GM18867 (cell line): ENCODE measurements around the gene SLC25A34.

ENCODE experiments used
- ATAC-seq: cut with Tn5 transposase; IDR thresholded peaks from one replicate; pipeline ENCODE4 v1.9.1; 2021; ENCODE audit warnings: mild to moderate bottlenecking, moderate library complexity; ENCODE audit not compliant: unreplicated experiment

SLC25A34 gene

GRCh38 chr1:15749399-15750291, 13.6 kb downstream of the SLC25A34 start:
- ATAC-seq = no peak

- ATAC-seq = no peak
Measured at GRCh38 chr1:15750924-15751323, 14.9 kb downstream of the SLC25A34 start.

GRCh38 chr1:15751717-15752116, 15.7 kb downstream of the SLC25A34 start:
- no peak for ATAC-seq

DNA sequence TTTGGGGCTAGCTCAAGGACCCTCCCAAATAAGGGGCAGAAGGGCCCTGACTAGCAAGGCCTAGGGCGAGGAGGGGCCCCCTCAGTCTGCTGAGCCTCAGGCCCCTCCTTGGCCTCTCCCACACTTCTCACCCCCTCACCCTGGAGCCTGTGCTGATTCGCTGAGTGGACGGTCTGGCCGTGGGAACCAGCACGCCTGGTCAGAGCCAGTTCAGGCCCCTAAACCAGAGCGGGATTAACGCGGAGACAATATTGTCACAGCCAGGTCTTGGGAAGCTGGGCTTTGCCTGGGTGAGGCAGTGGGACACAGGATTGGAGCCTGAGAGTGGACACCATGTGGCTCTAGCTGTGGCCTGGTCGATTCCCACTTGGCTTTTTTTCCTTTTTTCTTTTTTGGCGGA, 17.7 kb downstream of the SLC25A34 start:
- ATAC-seq = no peak

DNA sequence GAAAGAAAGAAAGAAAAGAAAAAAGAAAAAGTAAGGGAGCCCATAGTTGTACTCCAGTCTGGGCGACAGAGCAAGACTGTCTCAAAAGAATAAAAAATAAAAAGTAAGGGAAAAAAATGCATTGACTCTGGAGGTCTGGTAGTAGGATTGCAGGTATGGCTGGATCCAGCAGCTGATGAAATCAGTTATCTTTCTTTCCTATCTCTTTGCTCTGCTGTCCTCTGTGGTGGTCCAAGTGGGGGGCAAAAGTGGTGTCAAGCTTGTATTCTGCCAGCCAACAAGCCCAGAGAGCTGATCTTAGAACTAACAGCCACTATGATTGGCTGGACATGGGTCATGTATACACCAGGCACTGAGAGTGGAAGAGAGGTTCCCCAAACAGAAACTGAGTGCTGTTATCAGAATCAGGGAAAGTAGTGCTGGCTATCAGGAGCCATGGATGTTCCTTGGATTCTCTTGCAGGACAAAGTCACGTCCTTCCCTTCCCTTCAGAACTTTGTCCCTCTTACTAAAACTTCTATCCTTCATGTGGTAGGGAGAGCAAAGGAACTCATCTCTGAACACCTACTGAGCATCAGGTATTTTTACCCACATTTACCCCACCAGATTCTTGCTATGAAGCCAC, 19.1 kb downstream of the SLC25A34 start:
- no peak for ATAC-seq

GRCh38 chr1:15755646-15756040, 19.6 kb downstream of the SLC25A34 start:
- ATAC-seq = no peak

DNA sequence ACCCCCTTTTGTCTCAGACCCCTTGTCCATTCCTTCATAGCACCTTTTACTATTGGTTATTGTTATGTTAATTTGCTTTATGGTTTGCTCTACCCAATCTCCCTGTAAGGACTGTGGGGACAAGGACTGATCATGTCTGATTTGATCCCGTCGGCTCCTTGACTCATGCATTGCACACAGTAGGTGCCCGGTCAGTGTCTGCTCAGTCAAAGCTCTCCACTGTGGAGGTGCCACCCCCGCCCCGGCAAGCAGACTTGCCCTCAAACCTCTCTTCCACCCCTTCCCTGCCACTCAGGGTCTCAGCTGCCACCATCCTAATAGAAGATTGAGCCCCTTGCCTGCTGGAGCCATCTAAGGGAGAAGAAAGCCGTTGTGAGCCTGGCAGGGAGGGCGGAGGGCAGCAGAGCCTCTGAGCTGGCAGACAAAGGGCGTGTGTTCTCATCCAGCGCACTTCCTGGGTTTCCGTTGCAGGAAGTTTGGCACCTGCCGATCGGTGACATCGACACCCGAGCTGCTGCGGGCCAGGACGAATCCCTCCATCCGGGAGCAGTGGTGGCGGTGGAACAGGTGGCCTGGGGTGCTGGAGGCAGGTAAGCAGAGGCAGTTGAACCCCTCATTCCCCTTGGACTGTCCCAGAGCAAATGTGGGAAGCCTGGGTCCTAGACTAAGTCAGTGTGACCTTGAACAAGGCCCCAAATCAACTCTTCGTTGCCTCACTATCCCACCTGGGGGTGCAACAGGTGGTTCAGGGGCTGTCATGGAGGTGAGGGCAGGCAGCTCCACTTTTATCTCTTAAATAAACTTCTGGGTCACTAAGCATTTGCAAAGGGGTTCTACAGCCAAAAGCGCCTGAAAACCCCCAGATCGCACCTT, 20.3 kb downstream of the SLC25A34 start:
- no peak for ATAC-seq

DNA sequence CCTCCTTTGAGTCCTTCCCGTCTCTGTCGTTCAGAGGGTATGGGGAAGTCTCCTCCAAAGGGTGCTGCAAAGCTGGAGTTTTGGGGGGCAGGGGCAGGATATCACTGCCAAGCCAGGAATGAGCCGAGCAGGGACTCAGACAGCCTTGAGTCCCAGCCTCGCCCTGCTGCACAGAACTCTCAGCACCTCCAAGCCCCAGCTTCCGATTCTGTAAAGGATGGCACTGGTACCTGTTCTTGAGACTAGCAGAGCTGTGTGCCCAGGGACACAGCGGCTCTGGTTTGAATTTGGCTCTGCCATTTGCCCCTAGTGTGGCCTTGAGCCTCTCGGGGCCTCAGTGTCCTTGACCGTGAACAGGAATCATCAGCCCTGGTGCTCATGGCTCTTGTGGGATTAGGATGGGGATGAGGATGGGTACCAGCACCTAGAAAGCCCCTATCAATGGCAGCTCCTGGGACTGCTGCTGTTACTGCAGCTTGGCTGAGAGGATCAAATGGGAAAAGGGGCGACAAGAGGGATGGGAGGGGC, 21.0 kb downstream of the SLC25A34 start:
- no peak for ATAC-seq

DNA sequence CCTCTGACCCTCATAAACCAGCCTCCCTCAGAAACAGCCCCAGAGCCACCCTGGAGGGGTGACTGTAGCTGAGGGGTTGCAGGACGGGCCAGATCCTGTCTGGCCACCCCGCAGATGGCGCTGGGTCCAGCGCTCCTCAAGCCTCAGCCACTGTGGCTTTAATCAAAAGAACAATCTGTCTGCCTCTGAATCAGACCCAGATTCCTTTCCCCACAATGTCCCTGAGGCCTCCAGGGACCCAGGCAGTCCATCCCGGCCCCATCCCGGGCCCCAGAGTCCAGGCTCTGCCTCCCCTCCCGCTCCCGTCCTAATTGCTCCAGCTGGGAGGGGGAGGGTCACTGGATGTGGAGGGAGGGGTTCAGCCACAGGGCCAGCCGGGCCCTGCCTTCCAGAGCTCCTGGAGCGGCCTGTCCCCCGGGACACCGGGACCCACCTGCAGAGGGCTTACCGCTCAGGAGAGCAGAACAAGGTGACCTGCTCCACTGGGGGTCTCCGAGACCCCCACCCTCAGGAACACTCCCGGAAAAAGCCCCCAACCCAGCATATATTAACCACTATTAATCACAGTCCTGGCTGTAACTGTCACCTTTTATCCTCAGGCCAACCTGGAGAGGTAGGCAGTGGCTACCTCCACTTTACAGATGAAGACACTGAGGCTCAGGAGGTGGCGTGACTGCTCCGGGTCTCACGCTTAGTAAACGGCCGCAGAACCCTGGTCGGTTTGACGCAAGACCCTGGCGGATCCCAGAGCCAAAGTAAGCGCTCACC, 21.7 kb downstream of the SLC25A34 start:
- no peak for ATAC-seq

DNA sequence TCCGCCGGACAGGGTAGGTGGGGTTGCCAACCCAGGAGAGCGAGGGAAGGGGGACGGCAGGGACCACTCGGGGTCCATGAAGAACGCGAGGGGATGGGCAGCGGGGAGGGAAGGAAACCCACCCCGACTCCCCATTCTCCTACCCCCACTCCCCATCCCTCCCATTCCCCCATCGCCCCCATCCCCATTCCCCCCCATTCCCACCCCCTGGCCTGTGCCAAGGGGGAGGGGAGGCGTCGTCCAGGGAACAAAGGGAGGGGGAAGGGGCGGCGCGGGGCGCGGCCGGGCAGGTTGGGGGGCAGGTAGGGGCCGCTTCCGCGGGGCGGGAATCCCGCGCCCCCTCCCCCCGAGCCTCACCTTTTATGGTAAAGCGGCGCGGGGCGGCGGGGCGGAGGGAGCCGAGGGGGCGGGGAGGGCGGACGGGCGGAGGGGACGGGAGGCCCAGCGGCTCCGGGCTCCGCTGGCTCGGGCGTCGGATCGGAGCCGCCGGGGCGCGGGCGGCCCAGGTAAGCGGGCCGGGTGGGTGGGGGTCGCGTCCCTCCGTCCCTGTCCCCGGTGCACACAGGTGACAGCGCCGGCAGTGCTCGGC, 22.4 kb downstream of the SLC25A34 start, which contains the start of gene FBLIM1:
Gene FBLIM1 (plus strand): TSS at position 453 of the 589 bp plus-strand sequence. CDS start 6,189 bp downstream, outside the sequence.
- no peak for ATAC-seq

- ATAC-seq = no peak
Measured at GRCh38 chr1:15758953-15759661, 23.0 kb downstream of the SLC25A34 start.

GRCh38 chr1:15760520-15761211, 24.6 kb downstream of the SLC25A34 start:
- no peak for ATAC-seq

GRCh38 chr1:15761366-15762128, 25.5 kb downstream of the SLC25A34 start:
- ATAC-seq = no peak

DNA sequence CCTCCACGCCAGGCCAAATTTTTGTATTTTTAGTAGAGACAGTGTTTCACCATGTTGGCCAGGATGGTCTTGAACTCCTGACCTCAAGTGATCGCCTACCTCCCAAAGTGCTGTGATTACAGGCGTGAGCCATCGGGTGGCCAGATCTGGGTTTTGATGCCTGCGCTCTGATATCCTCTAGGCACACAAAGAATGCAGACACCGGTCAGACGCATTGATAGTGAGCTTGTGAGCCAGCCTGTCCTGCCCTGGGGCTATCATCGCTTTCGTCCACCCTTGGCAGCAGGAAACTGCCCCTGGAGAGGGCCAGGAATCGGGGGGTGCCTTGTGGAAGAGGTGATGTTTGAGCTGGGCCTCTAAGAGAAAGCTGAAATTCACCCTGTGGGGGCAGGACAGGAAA, 26.5 kb downstream of the SLC25A34 start:
- ATAC-seq = no peak

GRCh38 chr1:15764269-15764764, 28.3 kb downstream of the SLC25A34 start:
- no peak for ATAC-seq

GRCh38 chr1:15764890-15765289, 28.8 kb downstream of the SLC25A34 start:
- ATAC-seq = no peak

- ATAC-seq = no peak
Measured at GRCh38 chr1:15765495-15766194, 29.6 kb downstream of the SLC25A34 start.
